Fibroblast of skin of left biceps (primary cell): ENCODE measurements around the gene SLC25A1.
"Not testable (repeated sequence)": the region's sequence is repeated elsewhere in the genome, so short reads cannot be mapped to it uniquely, and the experiment has no call there.

Experiments used
- DNase-seq, 2 experiments: peaks; one replicate each; pipeline ENCODE4 v3.0.0-alpha.2; 2013; ENCODE audit warnings: low read depth in 2 of 2

The SLC25A1 gene

DNA sequence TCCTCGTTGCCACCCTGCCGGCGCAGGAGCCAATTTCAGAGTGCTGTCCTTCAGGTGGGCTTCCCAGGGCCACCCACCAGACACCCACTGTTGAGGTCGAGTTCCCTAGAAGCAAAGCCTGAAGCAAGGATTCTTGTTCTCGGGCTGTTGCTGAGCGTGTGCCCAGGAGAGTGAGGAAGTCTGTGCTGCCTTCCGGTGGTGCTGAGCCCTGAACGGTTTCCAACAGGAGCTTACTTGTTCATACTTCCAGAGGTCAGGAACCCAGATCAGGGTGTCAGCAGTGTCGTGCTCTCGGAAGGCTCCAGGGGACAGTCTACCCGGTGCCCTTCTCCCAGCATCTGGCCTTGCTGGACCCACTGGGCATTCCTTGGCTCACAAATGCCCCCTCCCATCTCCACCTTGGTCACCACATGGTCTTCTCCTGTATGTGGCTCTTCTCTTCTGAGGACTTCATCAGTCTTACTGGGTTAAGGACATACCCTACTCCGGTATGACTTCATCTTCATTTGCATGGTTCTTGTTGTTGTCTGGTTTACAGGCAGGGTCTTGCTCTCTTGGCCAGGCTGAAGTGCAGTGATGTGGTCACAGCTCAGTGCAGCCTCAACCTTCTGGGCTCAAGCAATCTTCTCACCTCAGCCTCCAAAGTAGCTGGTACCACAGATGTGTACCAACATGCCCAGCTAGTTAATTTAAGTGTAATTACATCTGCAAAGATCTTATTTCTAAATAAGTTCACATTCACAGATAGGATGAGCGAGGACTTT lies 11.2 kb downstream of the SLC25A1 start:
- no peak for DNase-seq

DNA sequence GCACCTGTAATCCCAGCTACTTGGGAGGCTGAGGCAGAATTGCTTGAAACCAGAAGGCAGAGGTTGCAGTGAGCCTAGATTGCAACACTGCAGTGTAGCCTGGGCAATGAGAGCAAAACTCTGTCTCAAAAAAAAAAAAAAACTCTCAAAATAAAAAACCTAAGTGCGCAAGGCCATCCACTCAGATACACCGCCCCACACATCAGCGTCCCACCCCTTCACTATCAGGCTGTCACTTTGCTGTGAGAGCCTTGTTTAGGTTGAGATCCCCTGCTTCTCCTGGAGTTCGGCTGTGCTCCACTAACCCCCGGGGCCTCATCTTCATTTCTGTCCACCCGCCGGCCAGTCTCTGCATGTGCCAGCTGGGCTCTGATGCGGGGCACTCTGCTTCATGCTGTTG lies 12.1 kb downstream of the SLC25A1 start:
- DNase-seq, result no peak

DNA sequence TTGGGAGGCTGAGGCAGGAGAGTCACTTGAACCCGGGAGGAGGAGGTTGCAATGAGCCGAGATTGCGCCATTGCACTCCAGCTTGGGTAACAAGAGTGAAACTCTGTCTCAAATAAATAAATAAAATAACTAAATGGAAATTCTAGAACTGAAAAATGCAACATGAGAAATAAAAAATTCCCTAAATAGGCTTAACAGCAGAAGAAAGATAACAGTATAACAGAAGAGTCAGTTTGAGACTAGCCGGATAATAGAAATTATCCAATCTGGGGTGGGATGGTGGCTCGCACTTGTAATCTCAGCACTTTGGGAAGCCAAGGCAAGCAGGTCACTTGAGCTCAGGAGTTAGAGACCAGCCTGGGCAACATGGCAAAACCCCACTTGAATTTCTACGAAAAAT lies 14.1 kb downstream of the SLC25A1 start:
- DNase-seq, result no peak

DNA sequence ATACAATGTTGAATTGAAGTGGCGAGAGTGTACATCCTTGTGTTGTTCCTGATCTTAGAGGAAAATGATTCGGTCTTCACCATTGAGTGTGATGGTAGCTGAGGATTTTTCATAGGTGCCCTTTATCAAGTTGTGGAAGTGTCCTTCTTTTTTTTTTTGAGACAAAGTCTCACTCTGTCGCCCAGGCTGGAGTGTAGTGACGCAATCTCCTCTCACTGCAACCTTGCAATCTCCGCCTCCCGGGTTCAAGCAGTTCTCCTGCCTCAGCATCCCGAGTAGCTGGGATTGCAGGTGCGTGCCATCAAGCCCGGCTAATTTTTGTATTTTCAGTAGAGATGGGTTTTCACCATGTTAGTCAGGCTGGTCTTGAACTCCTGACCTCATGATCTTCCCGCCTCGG lies 19.9 kb downstream of the SLC25A1 start:
- DNase-seq, result not testable (repeated sequence)

DNA sequence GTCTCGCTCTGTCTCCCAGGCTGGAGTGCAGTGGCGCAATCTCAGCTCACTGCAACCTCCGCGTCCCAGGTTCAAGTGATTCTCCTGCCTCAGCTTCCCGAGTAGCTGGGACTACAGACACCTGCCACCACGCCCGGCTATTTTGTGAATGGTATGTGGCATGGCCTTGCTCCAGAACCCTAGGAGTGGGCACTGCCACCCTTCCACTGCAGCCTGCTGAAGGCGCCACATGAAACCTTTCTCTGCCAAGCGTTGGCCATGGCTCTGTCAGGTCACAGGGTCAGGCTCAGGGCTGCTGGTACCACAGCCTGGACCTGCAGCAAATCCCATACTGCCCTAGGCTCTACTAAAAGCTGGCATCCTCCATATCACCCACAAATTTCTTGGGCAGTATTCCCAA lies 22.4 kb downstream of the SLC25A1 start:
- not testable (repeated sequence) for DNase-seq

DNA sequence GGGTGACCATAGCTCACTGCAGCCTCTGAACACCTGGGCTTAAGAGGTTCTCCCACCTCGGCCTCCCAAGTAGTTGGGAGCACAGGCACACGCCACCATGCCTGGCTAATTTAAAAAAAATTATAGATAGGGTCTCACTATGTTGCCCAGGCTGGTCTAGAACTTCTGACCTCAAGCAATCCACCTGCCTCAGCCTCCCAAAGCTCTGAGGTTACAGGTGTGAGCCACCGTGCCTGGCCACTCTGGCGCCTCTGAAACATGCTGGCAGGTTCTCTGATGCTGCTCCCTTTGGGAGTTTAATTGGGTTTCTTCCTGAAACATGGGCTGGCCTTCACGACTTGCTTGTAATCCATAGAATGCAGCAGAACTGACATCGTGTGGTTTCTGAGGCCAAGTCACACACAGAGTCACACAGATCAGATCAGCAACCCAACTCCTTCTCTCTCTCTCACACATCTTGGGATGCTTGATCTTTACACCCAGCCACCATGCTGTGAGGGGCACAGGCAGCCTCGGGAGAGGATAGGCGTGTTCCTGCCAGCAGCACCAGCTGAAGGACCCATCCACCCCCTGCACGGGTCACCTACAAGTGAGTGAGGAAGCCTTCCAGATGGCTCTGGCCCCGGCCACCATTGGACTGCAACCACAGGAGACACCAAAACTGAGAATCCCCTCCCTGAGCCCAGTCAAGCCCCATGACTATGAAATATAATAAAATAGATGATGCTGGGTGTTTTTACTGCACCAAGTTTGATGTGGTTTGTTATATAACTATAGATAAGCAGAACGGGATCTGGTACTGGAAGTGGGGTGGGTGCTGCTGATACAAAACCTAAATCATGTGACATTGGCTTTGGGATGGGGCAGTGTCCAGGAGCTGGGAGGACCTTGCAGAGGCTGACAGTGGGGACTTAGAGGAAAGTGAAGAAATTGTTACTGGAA lies 25.3 kb downstream of the SLC25A1 start:
- DNase-seq, result no peak

DNA sequence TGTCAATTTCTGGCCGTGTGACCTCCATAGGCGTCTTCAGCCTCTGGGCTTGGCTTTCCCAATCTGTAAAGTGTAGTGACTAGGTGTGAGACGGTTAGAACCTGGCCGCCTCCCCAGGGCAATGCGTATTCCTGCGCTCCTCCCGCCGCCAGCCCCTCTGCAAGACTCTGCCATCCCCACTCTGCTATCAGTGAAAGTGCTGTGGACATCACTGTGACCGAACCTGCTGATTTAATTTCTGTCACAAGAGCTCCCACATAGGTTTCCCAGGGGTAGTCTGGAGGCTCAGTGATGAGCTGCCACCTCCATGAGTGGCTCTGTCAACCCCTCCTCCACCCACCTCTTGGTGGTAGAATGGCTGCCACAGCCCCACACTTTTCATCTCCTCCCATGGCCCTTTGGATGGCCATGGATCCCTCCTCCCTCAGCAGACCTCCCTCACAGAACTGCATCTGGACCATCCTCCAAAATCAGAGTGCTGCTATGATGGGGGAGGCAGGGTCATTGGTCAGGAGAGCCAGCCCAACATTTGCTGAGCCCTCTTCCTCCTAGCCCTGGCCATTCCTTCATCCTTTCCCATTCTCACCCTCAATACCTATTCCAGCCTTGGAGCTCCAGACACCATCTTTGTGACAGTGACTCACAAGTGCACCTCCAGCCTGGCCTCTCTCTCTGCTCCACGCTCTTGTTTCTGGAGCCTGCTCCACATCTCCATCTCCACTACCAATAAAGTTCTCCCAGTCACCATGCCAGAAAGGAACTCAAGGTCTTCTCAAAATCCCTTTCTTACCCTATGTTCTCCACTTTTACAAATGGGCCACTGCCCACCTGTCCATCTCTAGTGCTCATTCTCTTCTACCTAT lies 27.0 kb downstream of the SLC25A1 start:
- no peak for DNase-seq

DNA sequence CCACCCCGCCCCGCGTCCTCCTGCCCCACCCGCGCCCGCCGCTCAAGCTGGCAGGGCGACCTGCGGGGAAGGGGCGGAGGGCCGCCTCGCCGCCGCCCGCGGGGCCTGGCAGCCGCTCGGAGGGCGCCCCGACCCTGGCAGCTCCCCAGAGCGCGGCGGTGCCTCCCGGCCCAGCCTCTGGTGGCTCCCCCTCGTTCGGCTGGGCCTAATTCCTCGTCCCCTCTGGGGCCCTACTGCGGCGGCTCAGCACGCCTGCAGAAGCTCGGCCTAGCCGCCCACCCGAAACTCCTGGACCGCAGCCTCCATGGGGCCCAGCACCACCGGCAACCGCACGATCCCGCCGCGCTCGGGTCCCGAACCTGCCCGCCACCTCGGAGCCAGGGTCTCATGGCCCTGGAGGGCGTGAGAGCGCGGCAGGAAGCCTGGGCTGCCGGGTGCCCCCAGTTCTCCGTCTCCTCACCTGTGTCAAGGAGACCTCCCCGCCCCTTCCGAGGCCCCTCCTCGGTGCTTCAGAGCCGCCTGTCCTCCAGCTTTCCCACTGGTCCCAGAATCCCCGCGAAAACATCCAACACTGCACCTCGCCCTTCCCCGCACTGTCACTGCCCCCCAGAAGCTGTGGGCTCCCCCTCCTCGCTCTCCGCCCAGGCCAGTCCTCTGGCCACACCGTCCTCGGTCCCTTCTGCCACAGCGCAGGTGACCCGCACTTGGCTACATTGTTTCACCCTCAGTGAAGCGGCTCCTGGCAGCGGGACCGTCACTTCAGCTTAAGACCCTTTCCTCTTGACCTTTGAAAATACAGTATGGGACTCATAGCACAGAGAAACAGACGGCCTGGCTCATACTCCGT lies 27.8 kb downstream of the SLC25A1 start:
- DNase-seq, result no peak

DNA sequence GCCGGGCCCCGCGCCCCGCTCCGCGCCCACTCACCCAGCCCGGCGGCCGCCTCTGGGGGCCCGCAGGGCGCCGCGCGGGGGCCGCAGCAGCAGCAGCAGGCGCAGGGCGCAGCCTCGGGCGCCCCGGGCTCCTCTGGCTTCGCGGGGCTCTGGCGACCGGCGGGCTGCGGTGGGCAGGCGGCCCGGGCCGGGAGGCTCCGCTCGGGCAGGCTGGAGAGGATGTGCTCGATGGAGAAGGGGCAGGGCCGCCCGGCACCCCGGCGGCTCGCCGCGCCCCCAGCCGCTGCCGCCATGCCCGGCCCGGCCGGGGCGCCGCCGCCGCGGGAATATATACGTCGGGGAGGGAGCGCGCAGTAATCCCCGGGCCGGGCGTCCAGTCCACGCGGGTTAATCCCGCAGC lies 28.5 kb downstream of the SLC25A1 start, which contains the start of gene GSC2:
TSS of gene GSC2 (minus strand) at position 302 of the 400 bp plus-strand sequence. CDS start at position 293, 9 bp downstream.
- no peak for DNase-seq

DNA sequence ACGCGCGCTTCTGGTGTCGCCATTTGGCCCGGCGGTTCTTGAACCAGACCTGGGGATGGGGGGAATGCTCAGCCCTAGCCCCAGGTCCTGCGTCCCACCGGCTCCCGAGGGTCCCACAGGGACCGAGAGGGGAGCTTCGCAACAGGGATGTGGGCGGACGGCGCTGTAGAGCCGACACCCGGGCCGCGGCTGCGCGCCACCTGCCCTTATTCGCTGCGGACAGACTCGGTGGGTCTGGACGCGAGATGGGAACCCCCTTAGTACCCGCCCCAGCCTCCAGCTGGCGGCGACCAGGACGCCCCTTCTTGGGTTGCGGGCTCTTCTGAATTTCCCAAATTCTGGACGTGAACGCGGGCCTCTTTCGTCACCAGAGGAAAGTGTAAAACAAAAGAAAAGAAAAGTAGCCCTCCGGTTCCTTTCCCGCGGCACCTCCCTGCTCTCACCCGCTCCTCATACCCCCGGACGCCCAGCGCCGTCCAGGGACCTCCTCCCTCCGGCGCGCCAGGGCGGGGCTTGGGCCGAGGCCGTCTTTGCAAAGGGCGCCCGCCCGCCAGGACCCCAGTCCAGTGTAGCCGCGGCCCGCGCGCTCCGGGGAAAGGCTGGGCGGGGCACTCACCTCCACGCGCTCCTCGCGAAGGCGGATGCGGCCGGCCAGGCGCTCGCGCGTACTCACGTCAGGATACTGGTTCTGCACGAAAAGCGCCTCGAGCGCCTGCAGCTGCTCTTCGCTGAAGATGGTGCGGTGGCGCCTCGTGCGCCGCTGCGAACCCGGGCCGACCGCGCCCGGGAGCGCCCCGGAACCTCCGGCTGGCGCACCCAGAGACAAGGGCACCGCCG lies 29.3 kb downstream of the SLC25A1 start:
- no peak for DNase-seq

DNA sequence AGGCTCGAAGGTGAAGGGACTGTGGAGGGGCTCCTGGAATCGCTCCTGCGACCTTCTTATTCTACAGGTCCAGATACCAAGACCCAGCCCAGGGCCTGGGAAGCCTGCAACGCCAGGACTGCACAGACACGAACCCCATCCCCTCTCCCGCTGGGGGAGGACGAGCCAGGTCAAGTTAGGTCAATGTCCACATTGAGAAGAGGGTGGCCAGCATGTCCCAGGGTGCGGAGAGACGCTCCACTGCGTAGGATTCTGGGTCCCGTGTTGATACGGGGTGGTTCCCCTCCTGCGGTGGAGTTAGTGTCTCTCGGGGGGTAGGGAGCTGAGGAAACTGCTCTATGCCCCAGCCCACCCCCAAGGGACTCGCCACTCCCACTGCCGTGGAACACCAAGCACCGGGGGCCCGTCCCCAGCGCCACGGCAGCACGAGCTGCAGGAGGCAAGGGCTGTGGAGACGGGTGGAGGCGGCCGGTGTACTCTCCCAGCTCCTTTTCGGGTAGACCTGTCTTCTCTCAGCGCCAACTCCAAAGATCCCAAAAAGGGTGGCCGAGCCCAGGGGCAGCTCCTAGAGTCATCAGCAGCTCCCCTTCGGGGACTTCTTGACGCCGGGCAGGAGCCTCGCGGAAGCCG lies 30.0 kb downstream of the SLC25A1 start:
- no peak for DNase-seq

DNA sequence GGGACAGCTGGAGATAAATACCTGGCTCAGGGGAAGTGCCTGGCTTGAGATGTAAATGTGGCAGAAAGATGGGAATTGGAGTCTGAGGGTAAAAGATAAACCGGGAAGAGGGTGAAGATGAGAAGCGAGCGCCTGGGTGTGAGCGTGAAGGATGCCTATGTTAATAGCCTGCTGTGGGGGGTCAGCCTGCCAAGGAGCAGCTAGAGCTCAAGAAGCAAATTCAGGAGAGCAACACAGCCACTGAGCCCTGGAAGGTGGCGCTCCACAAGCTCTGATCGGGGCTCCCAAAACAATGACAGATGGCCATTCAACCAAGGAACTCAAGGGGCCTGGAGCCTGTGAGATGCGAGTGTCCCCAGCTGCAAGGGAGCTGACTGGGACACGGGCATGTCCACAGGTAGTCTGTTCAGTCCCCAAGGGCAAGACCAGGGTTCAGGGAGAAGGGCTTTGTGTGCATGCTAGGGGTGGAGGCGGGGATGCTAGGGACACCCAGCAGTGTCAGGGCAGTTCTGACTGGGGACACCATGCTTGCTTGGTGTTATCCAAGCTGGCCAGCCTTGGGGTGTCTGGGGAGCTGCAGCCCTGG lies 31.2 kb downstream of the SLC25A1 start:
- DNase-seq, result no peak

DNA sequence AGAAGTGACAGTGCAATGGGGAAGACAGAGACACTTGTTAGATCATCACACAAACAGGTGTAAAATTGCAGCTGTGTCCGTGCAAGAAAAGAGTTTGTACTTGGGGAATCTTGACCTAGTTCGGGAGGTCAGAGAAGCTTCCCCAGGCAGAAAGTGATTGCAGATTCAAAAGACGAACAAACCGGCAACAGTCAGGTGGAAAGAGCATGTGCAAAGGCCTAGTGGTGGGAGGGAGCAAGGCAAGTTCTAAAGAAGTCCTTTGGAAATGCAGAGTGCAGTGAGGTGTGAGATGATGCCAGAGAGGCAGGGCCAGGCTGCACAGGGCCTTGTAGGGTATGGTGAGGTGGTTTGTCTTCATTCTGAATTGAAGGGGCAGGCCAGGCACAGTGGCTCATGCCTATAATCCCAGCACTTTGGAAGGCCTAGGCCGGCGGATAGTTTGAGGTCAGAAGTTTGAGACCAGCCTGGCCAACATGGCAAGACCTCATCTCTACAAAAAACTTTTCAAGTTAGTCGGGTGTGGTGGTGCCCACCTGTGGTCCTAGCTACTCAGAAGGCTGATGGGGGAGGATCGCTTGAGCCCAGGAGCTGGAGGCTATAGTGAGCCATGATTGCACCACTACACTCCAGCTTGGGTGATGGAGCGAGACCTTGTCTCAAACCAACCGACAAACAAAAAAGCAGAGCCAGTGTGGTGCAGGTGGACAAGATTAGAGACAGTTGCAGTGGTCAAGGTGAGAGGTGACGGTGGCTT lies 32.1 kb downstream of the SLC25A1 start:
- DNase-seq, result no peak

DNA sequence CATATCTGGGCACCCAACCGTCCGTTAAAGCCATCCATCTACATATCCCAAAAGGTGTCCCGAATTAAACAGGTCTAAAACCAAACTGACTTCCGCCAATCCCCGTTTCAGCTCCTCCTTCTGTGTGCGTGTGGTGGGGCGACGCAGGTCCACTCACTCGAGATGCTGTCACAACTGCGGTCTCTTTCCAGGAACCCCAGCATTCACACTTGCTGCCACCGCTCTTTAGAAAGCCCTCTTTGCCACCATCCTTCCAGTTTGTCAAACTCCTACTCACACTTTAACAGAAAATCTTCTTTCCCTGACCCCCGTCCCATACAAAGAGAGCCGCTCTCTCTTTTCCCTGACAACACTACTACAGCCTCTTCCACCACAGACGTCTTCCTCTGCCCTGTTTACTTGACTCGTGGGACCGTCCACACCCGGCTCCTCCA lies 34.6 kb downstream of the SLC25A1 start:
- no peak for DNase-seq

DNA sequence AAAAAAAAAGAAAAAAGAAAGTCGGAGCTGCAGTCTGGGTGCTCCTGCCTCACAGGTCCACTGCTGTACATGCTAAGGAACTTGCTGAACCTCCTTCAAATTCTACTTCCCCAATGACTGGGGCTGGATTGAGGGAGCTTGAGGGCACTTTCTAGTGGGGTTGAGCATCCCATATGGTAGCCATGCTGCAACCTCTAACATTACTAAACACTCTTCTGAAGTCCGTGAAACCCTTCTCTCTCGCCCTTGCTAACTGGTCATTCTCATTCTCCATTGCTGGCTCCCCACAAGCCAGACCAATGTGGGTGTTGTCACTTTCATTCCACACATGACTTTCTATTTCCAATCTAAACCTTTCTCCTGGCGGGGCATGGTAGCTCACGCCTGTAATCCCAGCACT lies 35.3 kb downstream of the SLC25A1 start:
- no peak for DNase-seq

DNA sequence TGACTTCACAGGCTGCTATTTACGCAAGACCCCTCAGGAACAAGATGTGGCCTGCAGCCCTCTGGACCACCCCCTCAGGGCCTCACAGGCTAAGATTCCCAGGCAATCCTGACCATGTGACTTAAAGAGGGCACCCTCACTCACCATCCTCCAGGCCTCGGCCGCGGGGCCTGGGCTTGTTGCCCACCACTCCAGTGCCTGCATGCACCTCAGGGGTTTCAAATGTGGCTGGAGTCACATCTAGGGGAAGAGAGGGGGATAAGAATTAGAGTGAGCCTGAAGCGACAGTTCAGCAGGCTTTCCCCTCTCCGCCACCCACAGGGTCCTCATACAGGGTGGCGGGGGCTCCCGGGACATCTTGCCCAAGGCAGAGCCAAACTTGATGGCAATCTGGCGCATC lies 36.1 kb downstream of the SLC25A1 start:
- no peak for DNase-seq

DNA sequence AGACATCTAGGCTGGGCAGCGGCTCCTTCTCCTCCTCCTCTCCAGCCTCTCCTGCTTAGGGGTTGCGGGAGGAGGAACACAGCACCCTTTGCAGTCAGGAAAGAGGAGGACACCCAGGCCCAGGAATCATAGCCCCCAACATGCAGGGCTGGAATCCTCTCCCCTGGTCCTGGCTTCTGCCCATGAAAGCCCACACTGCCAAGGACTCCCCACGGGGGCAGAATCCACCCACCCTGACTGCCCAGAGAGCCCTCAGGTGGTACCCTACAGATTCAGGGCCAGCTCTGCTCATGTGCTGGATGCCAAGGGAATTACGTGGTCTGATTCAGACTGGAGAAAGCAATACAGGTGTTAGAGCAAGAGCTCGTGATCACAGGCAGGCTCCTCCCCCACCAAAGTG lies 38.6 kb downstream of the SLC25A1 start:
- DNase-seq, result no peak

DNA sequence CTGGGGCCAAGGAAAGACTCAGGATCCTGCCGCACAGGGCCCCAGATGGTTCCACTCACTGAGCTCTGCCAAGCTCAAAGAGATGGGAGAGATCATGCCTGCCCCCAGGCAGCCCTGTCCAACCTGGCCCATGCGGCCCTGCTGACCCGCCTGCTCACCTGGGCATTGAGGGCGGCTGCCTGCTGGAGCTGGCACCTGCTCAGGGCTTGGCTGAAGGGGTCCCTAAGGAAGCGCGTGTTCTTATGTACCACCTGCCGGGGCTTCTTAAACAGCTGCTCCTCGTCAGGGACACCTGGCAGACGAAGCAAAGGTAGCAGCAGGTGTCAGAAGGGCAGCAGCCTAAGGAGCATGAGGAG lies 39.6 kb downstream of the SLC25A1 start:
- no peak for DNase-seq
